SK-N-MC (cell line): ENCODE results near the gene ANKMY1.

ENCODE experiments used
- EZH2 ChIP-seq: fragments of 200-600 bp; sonication (generic); IDR thresholded peaks from one replicate; pipeline ENCODE4 v1.6.1; 2017; ENCODE audit warnings: antibody characterized with exemption
- FOXP2 ChIP-seq: optimal IDR thresholded peaks from 2 replicates; pipeline ENCODE3; 2011; ENCODE audit warnings: mild to moderate bottlenecking, moderate library complexity; ENCODE audit not compliant: insufficient read depth; ENCODE audit errors: extremely low read length, control extremely low read depth
- POLR2AphosphoS5 ChIP-seq: IDR thresholded peaks from 2 replicates; pipeline ENCODE4 v1.6.1; 2012; ENCODE audit warnings: mild to moderate bottlenecking, low read depth, low read length, borderline replicate concordance

DNA sequence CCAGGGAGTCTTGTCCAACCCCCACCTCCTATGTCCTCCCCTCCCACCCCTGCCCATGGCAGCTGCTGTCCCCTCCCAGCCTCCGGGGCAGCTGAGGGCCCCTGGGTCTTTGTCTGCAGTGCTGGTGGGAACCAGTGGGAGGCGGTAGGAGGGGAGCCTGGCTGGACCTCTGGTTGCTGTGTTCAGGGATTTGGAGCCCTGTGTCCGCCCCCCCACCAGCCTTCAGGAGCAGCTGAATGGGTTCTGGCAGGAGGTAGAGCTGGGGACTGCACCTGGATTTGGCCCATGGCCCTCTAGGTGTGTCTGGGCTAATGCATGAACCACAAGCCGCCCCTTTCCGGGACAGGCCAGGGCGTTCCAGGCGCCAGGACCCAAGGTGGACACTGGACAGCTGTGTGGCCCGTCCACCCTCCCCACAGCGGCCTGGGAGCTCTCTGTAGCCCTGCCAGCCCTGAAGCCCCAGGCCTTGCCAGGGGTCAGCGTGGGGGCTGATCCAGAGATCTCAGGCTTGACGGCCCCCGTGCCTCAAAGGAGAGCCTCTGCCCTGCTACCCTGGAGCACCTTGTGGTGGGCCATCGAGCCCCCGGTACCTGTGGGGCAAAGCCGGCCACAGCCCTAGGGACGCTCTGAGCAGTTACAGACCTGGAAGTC is 96.9 kb downstream of the ANKMY1 start:
- TF ChIP-seq EZH2 (no peak), POLR2AphosphoS5 (no peak), FOXP2 (no peak)
